HepG2 (cell line): Measurements from ENCODE around the gene CSTB. TPM values are rescaled to one million over a fixed set of nuclear protein-coding genes. Genes with fewer than 3 reads are reported as not detected.

Experiments
- AGO1 ChIP-seq: fragments of 200-400 bp; formaldehyde crosslinking; IDR thresholded peaks from 2 replicates; pipeline ENCODE4 v1.6.1; 2017; ENCODE audit warnings: mild to moderate bottlenecking, low read depth, low read length, moderate library complexity; ENCODE audit not compliant: poor library complexity, severe bottlenecking
- FOSL1 ChIP-seq: sonication (generic); formaldehyde crosslinking; IDR thresholded peaks from 2 replicates; pipeline ENCODE4 v1.9.0; 2021; ENCODE audit warnings: missing genetic modification reagents, borderline replicate concordance
- GMEB1 ChIP-seq: sonication (generic); formaldehyde crosslinking; IDR thresholded peaks from 2 replicates; pipeline ENCODE4 v1.5.1; 2020; ENCODE audit warnings: missing genetic modification reagents, mild to moderate bottlenecking, borderline replicate concordance
- KAT7 ChIP-seq: IDR thresholded peaks from 2 replicates; pipeline ENCODE4 v1.6.1; 2018; ENCODE audit warnings: borderline replicate concordance, missing compliant biosample characterization
- MLX ChIP-seq: IDR thresholded peaks from 2 replicates; pipeline ENCODE4 v1.6.1; 2016
- NCOA1 ChIP-seq: sonication (generic); formaldehyde crosslinking; IDR thresholded peaks from 2 replicates; pipeline ENCODE4 v1.9.0; 2021; ENCODE audit warnings: missing genetic modification reagents
- NFE2 ChIP-seq: sonication (generic); formaldehyde crosslinking; IDR thresholded peaks from 2 replicates; pipeline ENCODE4 v1.4.0; 2020; ENCODE audit warnings: missing genetic modification reagents
- SIX1 ChIP-seq: sonication (generic); formaldehyde crosslinking; IDR thresholded peaks from 2 replicates; pipeline ENCODE4 v1.4.0; 2020; ENCODE audit warnings: missing genetic modification reagents, borderline replicate concordance
- SP4 ChIP-seq: sonication (generic); formaldehyde crosslinking; IDR thresholded peaks from 2 replicates; pipeline ENCODE4 v1.8.1; 2023; ENCODE audit warnings: mild to moderate bottlenecking, missing genetic modification reagents
- SRF ChIP-seq: IDR thresholded peaks from 2 replicates; pipeline ENCODE4 v1.6.1; 2011; ENCODE audit warnings: mild to moderate bottlenecking, low read depth, low read length, moderate library complexity
- ZFP41 ChIP-seq: sonication (generic); formaldehyde crosslinking; IDR thresholded peaks from 2 replicates; pipeline ENCODE4 v1.4.0; 2020; ENCODE audit warnings: mild to moderate bottlenecking, missing genetic modification reagents, borderline replicate concordance
- ZFX ChIP-seq: sonication (generic); formaldehyde crosslinking; IDR thresholded peaks from 2 replicates; pipeline ENCODE4 v1.4.0; 2020; ENCODE audit warnings: mild to moderate bottlenecking, low read depth, missing genetic modification reagents, moderate library complexity
- ZNF224 ChIP-seq: sonication (generic); formaldehyde crosslinking; IDR thresholded peaks from 2 replicates; pipeline ENCODE4 v1.5.0; 2020; ENCODE audit warnings: mild to moderate bottlenecking, missing genetic modification reagents
- ZNF501 ChIP-seq: sonication (generic); formaldehyde crosslinking; IDR thresholded peaks from 2 replicates; pipeline ENCODE4 v1.5.1; 2020; ENCODE audit warnings: mild to moderate bottlenecking, moderate library complexity, missing genetic modification reagents
- ZNF788 ChIP-seq: sonication (generic); formaldehyde crosslinking; IDR thresholded peaks from 2 replicates; pipeline ENCODE4 v1.5.0; 2020; ENCODE audit warnings: mild to moderate bottlenecking, missing genetic modification reagents, borderline replicate concordance
- ZSCAN25 ChIP-seq: sonication (generic); formaldehyde crosslinking; IDR thresholded peaks from 2 replicates; pipeline ENCODE4 v1.8.0; 2022; ENCODE audit warnings: mild to moderate bottlenecking, missing genetic modification reagents
- polyA plus RNA-seq, 8 experiments: library from polyadenylated mRNA; depleted of rRNA in 3 of 8; stranded (reverse) in 7 of 8; unstranded in 1 of 8; fragments of >200 nt; fragmentation: Illumina TruSeq in 4 of 8; extraction: Trizol in 4 of 8; gene quantifications; 2 replicates each; pipeline versions ENCODE4 v1.2.1 to v1.2.3, GENCODE V29; 2011 to 2016; ENCODE audit warnings: low read depth in 4 of 8, missing spikeins in 1 of 8, mixed read lengths in 1 of 8; ENCODE audit not compliant: insufficient read depth in 1 of 8
- total RNA-seq, 5 experiments: library from RNA; depleted of rRNA; stranded (reverse); fragments of >200 nt; fragmentation: Illumina TruSeq; extraction: Trizol; gene quantifications; 2 replicates each; pipeline ENCODE4 v1.2.3, GENCODE V29; 2016; ENCODE audit warnings: low read depth in 1 of 5
- TF ChIP-seq, protein P1 (sequence below): sonication (generic); formaldehyde crosslinking; conservative IDR thresholded peaks from 2 replicates; pipeline ENCODE4 v1.5.0; 2020; ENCODE audit warnings: missing genetic modification reagents
- TF ChIP-seq, protein P2 (sequence below): IDR thresholded peaks from 2 replicates; pipeline ENCODE4 v1.6.1; 2016; ENCODE audit warnings: low read depth, missing genetic modification reagents, missing compliant biosample characterization

The CSTB gene
- total and polyA plus RNA-seq, 2 of the 13 experiments (the other 11 are each of a cell fraction or from before 2014, with no cell fraction given): 11.7 to 94.1 TPM

- TF ChIP-seq KAT7 (CRISPR knock-in tag) (peak; percentile 90), ZNF788 (CRISPR knock-in tag) (peak; percentile 88), NFE2 (CRISPR knock-in tag) (no peak), SRF (no peak; the same call in 1 of the 2 replicates), ZFX (CRISPR knock-in tag) (no peak; the same call in none of the 2 replicates), ZSCAN25 (no peak), GMEB1 (CRISPR knock-in tag) (peak; percentile 54; the same call in 1 of the 2 replicates), NCOA1 (no peak), ZNF224 (no peak), ZNF501 (CRISPR knock-in tag) (peak; percentile 89), FOSL1 (CRISPR knock-in tag) (no peak), AGO1 (no peak), ZFP41 (CRISPR knock-in tag) (no peak), SP4 (CRISPR knock-in tag) (peak; percentile 69), SIX1 (CRISPR knock-in tag) (no peak), MLX (CRISPR knock-in tag) (peak; percentile 85)
- TF ChIP-seq, protein P1, sequence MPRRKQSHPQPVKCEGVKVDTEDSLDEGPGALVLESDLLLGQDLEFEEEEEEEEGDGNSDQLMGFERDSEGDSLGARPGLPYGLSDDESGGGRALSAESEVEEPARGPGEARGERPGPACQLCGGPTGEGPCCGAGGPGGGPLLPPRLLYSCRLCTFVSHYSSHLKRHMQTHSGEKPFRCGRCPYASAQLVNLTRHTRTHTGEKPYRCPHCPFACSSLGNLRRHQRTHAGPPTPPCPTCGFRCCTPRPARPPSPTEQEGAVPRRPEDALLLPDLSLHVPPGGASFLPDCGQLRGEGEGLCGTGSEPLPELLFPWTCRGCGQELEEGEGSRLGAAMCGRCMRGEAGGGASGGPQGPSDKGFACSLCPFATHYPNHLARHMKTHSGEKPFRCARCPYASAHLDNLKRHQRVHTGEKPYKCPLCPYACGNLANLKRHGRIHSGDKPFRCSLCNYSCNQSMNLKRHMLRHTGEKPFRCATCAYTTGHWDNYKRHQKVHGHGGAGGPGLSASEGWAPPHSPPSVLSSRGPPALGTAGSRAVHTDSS (CRISPR knock-in tag): no peak
- TF ChIP-seq, protein P2, sequence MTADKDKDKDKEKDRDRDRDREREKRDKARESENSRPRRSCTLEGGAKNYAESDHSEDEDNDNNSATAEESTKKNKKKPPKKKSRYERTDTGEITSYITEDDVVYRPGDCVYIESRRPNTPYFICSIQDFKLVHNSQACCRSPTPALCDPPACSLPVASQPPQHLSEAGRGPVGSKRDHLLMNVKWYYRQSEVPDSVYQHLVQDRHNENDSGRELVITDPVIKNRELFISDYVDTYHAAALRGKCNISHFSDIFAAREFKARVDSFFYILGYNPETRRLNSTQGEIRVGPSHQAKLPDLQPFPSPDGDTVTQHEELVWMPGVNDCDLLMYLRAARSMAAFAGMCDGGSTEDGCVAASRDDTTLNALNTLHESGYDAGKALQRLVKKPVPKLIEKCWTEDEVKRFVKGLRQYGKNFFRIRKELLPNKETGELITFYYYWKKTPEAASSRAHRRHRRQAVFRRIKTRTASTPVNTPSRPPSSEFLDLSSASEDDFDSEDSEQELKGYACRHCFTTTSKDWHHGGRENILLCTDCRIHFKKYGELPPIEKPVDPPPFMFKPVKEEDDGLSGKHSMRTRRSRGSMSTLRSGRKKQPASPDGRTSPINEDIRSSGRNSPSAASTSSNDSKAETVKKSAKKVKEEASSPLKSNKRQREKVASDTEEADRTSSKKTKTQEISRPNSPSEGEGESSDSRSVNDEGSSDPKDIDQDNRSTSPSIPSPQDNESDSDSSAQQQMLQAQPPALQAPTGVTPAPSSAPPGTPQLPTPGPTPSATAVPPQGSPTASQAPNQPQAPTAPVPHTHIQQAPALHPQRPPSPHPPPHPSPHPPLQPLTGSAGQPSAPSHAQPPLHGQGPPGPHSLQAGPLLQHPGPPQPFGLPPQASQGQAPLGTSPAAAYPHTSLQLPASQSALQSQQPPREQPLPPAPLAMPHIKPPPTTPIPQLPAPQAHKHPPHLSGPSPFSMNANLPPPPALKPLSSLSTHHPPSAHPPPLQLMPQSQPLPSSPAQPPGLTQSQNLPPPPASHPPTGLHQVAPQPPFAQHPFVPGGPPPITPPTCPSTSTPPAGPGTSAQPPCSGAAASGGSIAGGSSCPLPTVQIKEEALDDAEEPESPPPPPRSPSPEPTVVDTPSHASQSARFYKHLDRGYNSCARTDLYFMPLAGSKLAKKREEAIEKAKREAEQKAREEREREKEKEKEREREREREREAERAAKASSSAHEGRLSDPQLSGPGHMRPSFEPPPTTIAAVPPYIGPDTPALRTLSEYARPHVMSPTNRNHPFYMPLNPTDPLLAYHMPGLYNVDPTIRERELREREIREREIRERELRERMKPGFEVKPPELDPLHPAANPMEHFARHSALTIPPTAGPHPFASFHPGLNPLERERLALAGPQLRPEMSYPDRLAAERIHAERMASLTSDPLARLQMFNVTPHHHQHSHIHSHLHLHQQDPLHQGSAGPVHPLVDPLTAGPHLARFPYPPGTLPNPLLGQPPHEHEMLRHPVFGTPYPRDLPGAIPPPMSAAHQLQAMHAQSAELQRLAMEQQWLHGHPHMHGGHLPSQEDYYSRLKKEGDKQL: no peak
These were observed 47.4 kb downstream of the CSTB start (continued) for GRCh38 chr21:43728467-43729390.
